ENCODE results near the gene DHRS11.

The DHRS11 gene

DNA sequence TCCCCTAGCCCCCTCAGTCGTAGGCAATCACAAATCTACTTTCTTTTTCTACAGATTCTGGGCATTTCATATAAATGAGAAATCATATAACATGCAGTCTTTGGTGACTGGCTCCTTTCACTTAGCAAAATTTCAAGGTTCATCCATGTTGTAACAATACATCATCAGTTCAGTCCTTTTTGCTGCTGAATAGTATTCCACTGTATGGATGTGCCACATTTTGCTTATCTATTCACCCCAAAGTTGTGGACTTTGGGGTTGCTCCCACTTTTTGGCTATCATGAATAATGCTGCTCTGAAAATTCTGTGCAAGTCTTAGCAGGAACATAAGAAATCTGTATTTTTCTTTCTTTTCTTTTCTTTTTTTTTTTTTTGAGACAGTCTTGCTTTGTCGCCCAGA is 48.7 kb downstream of the DHRS11 start:
- H3K4me3 ChIP-seq (ENCODE audit: low read depth, low read length): no peak overlapping the region
- peaks cover 94% of the 10 kb centered on the region for H3K27me3 ChIP-seq (ENCODE audit: insufficient read depth, low read length)
- H3K79me2 ChIP-seq (ENCODE audit: control insufficient read depth, insufficient read depth, low read length, unreplicated experiment): no peaks in the 10 kb centered on the region
- no peaks in the 10 kb centered on the region for H3K4me1 ChIP-seq (ENCODE audit: control insufficient read depth, insufficient read depth, low read length, unreplicated experiment)
- no peak overlapping the region for H3K27ac ChIP-seq (ENCODE audit: low read depth, low read length)
- H3K36me3 ChIP-seq (ENCODE audit: insufficient read depth, low read length): no peaks in the 10 kb centered on the region
- H2AFZ ChIP-seq (ENCODE audit: low read length, unreplicated experiment): no peak overlapping the region

- no peak overlapping the region for H3K4me3 ChIP-seq (ENCODE audit: low read depth, low read length)
Measured at GRCh38 chr17:36640836-36641235, 49.2 kb downstream of the DHRS11 start.

DNA sequence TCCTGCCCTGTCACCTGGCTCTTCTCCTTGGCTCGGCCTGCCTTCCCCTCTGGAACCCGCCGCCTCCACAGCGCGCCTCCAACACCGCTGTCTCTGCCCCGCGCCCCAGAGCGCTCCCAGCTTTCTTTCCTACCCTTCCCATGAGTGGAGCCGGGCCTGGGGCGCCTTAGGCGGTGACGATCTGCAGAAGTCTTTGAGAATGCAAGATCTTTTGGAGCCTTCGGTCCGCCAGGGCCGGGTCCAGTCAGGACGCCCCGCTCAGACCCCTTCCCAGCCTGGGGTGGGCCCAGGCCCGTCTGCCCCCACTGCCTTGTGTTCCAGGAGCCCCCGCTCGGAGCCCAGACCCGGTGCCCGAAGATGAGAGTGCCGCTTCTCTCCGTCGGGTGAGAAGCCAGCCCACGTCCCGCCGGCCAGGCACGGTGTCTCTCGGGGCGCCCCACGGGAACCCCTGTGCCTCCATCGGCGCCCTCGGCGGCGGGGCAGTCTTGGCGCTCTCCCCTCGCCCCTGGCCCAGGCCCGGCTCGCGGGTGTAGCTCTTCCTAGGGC is 49.7 kb downstream of the DHRS11 start:
- Histone ChIP-seq H3K27me3 (ENCODE audit: insufficient read depth, low read length) (peaks cover 97% of the 10 kb centered on the region), H3K27ac (ENCODE audit: low read depth, low read length) (no peak overlapping the region), H3K79me2 (ENCODE audit: control insufficient read depth, insufficient read depth, low read length, unreplicated experiment) (no peaks in the 10 kb centered on the region), H3K36me3 (ENCODE audit: insufficient read depth, low read length) (no peaks in the 10 kb centered on the region), H2AFZ (ENCODE audit: low read length, unreplicated experiment) (no peak overlapping the region), H3K4me3 (ENCODE audit: low read depth, low read length) (peak overlapping the region; percentile 58), H3K4me1 (ENCODE audit: control insufficient read depth, insufficient read depth, low read length, unreplicated experiment) (no peaks in the 10 kb centered on the region)

More at GRCh38 chr17:36640836-36641235, 49.2 kb downstream of the DHRS11 start:
- Histone ChIP-seq H3K27ac (ENCODE audit: low read depth, low read length) (no peak overlapping the region), H3K4me1 (ENCODE audit: control insufficient read depth, insufficient read depth, low read length, unreplicated experiment) (no peaks in the 10 kb centered on the region), H3K36me3 (ENCODE audit: insufficient read depth, low read length) (no peaks in the 10 kb centered on the region), H3K27me3 (ENCODE audit: insufficient read depth, low read length) (peaks cover 97% of the 10 kb centered on the region), H3K79me2 (ENCODE audit: control insufficient read depth, insufficient read depth, low read length, unreplicated experiment) (no peaks in the 10 kb centered on the region), H2AFZ (ENCODE audit: low read length, unreplicated experiment) (no peak overlapping the region)

DNA sequence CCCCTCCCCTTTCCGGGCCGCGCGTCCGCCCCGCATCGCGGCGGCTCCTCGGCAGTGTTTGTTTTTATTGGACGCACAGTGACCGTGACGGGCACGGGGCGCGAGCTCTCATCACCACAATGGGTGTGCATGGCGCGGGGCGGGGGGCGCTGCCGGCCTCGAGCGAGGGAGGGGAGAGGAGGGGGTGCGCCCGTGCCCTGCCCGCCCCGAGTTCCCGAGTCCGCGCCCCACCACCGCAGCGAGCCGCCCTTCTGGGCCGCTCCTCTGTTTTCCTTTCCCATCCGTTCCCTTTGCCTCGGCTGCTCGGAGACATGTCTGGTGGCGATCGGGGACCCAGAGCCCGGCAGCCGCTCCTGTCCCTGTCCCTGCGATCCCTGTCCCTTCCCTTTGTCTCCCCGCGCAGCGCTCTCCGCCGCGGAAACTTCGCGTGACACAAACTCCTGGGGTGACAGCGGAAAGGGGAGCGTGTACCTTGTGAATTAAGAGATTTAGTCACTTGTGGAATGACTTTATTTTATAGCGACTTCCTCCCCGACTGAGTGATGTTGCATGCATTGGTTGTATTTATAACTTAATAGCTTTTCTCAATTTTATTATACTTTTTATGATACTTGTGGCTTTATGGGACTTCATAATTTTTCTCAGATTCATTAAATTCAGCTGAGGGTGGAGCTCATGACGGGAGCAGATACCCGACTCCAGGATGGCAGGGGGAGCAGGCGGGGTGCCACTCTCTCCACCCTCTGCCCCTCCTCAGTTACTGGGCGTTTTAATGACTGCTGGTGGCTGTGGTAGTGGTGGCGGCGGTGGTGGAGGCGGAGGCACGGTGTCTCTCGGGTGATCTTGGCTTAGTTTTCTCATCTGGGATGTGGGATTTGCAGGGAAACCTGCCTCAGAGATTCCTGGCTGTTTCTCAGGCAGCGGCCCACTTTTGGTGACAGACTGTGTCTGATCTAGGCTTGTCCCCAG is 50.5 kb downstream of the DHRS11 start:
- Histone ChIP-seq H3K36me3 (ENCODE audit: insufficient read depth, low read length) (no peaks in the 10 kb centered on the region), H3K4me3 (ENCODE audit: low read depth, low read length) (peak overlapping the region; percentile 58), H3K27ac (ENCODE audit: low read depth, low read length) (no peak overlapping the region), H2AFZ (ENCODE audit: low read length, unreplicated experiment) (no peak overlapping the region), H3K4me1 (ENCODE audit: control insufficient read depth, insufficient read depth, low read length, unreplicated experiment) (no peaks in the 10 kb centered on the region), H3K27me3 (ENCODE audit: insufficient read depth, low read length) (peaks cover 98% of the 10 kb centered on the region), H3K79me2 (ENCODE audit: control insufficient read depth, insufficient read depth, low read length, unreplicated experiment) (no peaks in the 10 kb centered on the region)

GRCh38 chr17:36643086-36643685 is 51.5 kb downstream of the DHRS11 start:
- H2AFZ ChIP-seq (ENCODE audit: low read length, unreplicated experiment): no peak overlapping the region
- H3K4me1 ChIP-seq (ENCODE audit: control insufficient read depth, insufficient read depth, low read length, unreplicated experiment): no peaks in the 10 kb centered on the region
- H3K4me3 ChIP-seq (ENCODE audit: low read depth, low read length): no peak overlapping the region
- H3K27me3 ChIP-seq (ENCODE audit: insufficient read depth, low read length): peaks cover 97% of the 10 kb centered on the region
- no peaks in the 10 kb centered on the region for H3K36me3 ChIP-seq (ENCODE audit: insufficient read depth, low read length)
- H3K79me2 ChIP-seq (ENCODE audit: control insufficient read depth, insufficient read depth, low read length, unreplicated experiment): no peaks in the 10 kb centered on the region
- H3K27ac ChIP-seq (ENCODE audit: low read depth, low read length): no peak overlapping the region

DNA sequence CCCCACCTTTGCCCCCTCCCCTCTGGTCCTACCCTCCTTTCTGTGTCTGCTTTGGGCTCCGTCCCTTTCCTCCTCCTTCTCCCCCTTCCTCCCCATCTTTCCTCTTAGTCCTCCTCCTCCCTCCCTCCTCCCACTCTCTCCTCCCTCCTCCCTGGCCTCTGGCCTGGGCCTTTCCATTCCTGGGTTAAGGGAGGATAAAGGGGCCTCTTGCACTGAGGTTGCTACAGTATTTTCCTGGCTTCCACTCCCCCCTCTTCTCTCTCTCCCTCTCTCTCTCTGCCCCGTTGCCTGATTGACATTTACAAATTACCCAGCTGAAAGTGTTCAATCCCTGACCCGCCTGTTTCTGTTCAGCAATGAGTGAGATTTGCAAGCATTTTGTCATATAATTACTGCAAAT is 53.7 kb downstream of the DHRS11 start:
- Histone ChIP-seq H3K27me3 (ENCODE audit: insufficient read depth, low read length) (peaks cover 93% of the 10 kb centered on the region), H2AFZ (ENCODE audit: low read length, unreplicated experiment) (no peak overlapping the region), H3K4me3 (ENCODE audit: low read depth, low read length) (no peak overlapping the region), H3K27ac (ENCODE audit: low read depth, low read length) (no peak overlapping the region), H3K4me1 (ENCODE audit: control insufficient read depth, insufficient read depth, low read length, unreplicated experiment) (no peaks in the 10 kb centered on the region), H3K36me3 (ENCODE audit: insufficient read depth, low read length) (no peaks in the 10 kb centered on the region), H3K79me2 (ENCODE audit: control insufficient read depth, insufficient read depth, low read length, unreplicated experiment) (no peaks in the 10 kb centered on the region)

GRCh38 chr17:36647636-36648035 is 56.0 kb downstream of the DHRS11 start:
- H3K4me3 ChIP-seq (ENCODE audit: low read depth, low read length): no peak overlapping the region
- no peak overlapping the region for H3K27ac ChIP-seq (ENCODE audit: low read depth, low read length)
- no peaks in the 10 kb centered on the region for H3K79me2 ChIP-seq (ENCODE audit: control insufficient read depth, insufficient read depth, low read length, unreplicated experiment)
- no peak overlapping the region for H2AFZ ChIP-seq (ENCODE audit: low read length, unreplicated experiment)
- H3K27me3 ChIP-seq (ENCODE audit: insufficient read depth, low read length): peaks cover 85% of the 10 kb centered on the region
- no peaks in the 10 kb centered on the region for H3K4me1 ChIP-seq (ENCODE audit: control insufficient read depth, insufficient read depth, low read length, unreplicated experiment)
- H3K36me3 ChIP-seq (ENCODE audit: insufficient read depth, low read length): no peaks in the 10 kb centered on the region

DNA sequence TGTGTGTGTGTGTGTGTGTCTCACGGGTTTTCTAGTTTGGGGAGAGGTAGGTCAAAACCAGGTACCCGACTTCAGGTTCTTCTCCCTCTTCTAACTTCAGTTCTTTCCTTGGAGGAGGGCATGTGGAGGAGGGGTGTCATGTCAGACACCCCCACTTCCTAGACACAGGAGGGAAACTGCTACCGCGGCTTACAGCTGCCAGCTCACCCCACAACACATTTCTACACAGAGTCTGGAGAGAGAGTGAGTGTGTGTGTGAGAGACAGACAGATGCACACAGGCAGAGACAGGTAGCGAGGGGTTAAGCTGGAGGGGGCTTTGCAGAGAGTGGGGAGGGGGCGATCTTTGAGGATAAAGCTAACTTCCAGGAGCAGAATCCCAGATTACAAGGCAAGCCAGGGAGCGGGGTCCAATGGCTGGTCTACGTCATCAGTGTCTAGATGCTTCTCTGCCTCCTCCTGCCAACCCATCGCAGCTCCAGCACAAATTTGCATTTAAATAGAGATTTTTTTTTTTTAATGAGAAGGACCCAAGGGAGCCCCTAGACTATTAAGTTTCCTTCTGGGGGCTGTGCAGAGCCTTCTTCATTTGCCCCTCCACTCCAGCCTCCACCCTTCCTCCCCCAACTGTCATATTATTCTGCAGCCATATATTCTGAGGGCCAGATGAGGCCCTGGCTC is 58.6 kb downstream of the DHRS11 start:
- Histone ChIP-seq H3K4me1 (ENCODE audit: control insufficient read depth, insufficient read depth, low read length, unreplicated experiment) (no peaks in the 10 kb centered on the region), H3K36me3 (ENCODE audit: insufficient read depth, low read length) (no peaks in the 10 kb centered on the region), H3K27me3 (ENCODE audit: insufficient read depth, low read length) (peaks cover 74% of the 10 kb centered on the region), H3K27ac (ENCODE audit: low read depth, low read length) (no peak overlapping the region), H3K4me3 (ENCODE audit: low read depth, low read length) (no peak overlapping the region), H2AFZ (ENCODE audit: low read length, unreplicated experiment) (no peak overlapping the region), H3K79me2 (ENCODE audit: control insufficient read depth, insufficient read depth, low read length, unreplicated experiment) (no peaks in the 10 kb centered on the region)

Measured in ACC112 (cell line).